HG03565 (cell line): ENCODE measurements around the gene HNRNPF.
"Not testable (repeated sequence)": the region's sequence is repeated elsewhere in the genome, so short reads cannot be mapped to it uniquely, and the experiment has no call there.

Experiments used
- ATAC-seq: cut with Tn5 transposase; IDR thresholded peaks from one replicate; pipeline ENCODE4 v1.9.1; 2021; ENCODE audit warnings: mild to moderate bottlenecking, moderate library complexity; ENCODE audit not compliant: unreplicated experiment

The HNRNPF gene

GRCh38 chr10:43396928-43397624 is 11.9 kb downstream of the HNRNPF start:
- peak; percentile 76 for ATAC-seq

- ATAC-seq: peak; percentile 17
Measured at GRCh38 chr10:43396061-43396927, 12.7 kb downstream of the HNRNPF start.

- ATAC-seq: no peak
Measured at GRCh38 chr10:43395571-43396060, 13.4 kb downstream of the HNRNPF start.

- ATAC-seq: no peak
Measured at GRCh38 chr10:43394868-43395267, 14.1 kb downstream of the HNRNPF start.

- ATAC-seq: no peak
Measured at GRCh38 chr10:43393606-43394360, 15.2 kb downstream of the HNRNPF start.

GRCh38 chr10:43393186-43393585 is 15.8 kb downstream of the HNRNPF start:
- not testable (repeated sequence) for ATAC-seq

- ATAC-seq: no peak
Measured at GRCh38 chr10:43392748-43393147, 16.2 kb downstream of the HNRNPF start.

- no peak for ATAC-seq
Measured at GRCh38 chr10:43391496-43391895, 17.5 kb downstream of the HNRNPF start.

GRCh38 chr10:43390759-43391158 is 18.2 kb downstream of the HNRNPF start:
- no peak for ATAC-seq

- ATAC-seq: no peak
Measured at GRCh38 chr10:43390333-43390732, 18.7 kb downstream of the HNRNPF start.

- ATAC-seq: no peak
Measured at GRCh38 chr10:43389867-43390266, 19.1 kb downstream of the HNRNPF start.

- ATAC-seq: no peak
Measured at GRCh38 chr10:43387678-43388032, 21.3 kb downstream of the HNRNPF start.

- no peak for ATAC-seq
Measured at GRCh38 chr10:43386981-43387677, 21.9 kb downstream of the HNRNPF start.

GRCh38 chr10:43386549-43386948 is 22.4 kb downstream of the HNRNPF start:
- no peak for ATAC-seq

- no peak for ATAC-seq
Measured at GRCh38 chr10:43385412-43386004, 23.5 kb downstream of the HNRNPF start.

- no peak for ATAC-seq
Measured at GRCh38 chr10:43384252-43385221, 24.4 kb downstream of the HNRNPF start.

- no peak for ATAC-seq
Measured at GRCh38 chr10:43383204-43383971, 25.6 kb downstream of the HNRNPF start.

- ATAC-seq: no peak
Measured at GRCh38 chr10:43380610-43381222, 28.3 kb downstream of the HNRNPF start.
